Liver (tissue), 9 donors: Measurements from ENCODE around the gene CCL2. TPM values are rescaled to one million over a fixed set of nuclear protein-coding genes. Genes with fewer than 3 reads are reported as not detected.
"Not testable (repeated sequence)": the region's sequence is repeated elsewhere in the genome, so short reads cannot be mapped to it uniquely, and the experiment has no call there.

Experiments
- DNase-seq: peaks from one replicate; pipeline ENCODE4 v3.0.0-alpha.2; 2017; ENCODE audit warnings: low spot score
- H3K27ac ChIP-seq, 2 donors: one replicate each; pipeline ENCODE4 v1.7.0; 2013; ENCODE audit warnings: inconsistent platforms in 2 of 2, low read length in 2 of 2, control low read depth in 1 of 2, low read depth in 1 of 2, mild to moderate bottlenecking in 1 of 2
- H3K27me3 ChIP-seq, 4 donors: one replicate each; pipeline versions ENCODE4 v1.6.1 to v1.7.0; 2013; ENCODE audit warnings: low read length in 3 of 4, inconsistent platforms in 1 of 4, mild to moderate bottlenecking in 1 of 4, moderate library complexity in 1 of 4; ENCODE audit not compliant: control insufficient read depth in 4 of 4, insufficient read depth in 4 of 4
- H3K36me3 ChIP-seq, 4 donors: one replicate each; pipeline versions ENCODE4 v1.6.1 to v1.7.0; 2013; ENCODE audit warnings: low read length in 3 of 4, mild to moderate bottlenecking in 3 of 4, low read depth in 1 of 4, moderate library complexity in 1 of 4; ENCODE audit not compliant: control insufficient read depth in 4 of 4, insufficient read depth in 3 of 4
- H3K4me1 ChIP-seq, 4 donors: one replicate each; pipeline versions ENCODE4 v1.6.1 to v1.7.0; 2013; ENCODE audit warnings: low read length in 3 of 4, mild to moderate bottlenecking in 3 of 4, moderate library complexity in 1 of 4; ENCODE audit not compliant: control insufficient read depth in 4 of 4, insufficient read depth in 4 of 4
- H3K4me3 ChIP-seq, 3 donors: one replicate each; pipeline versions ENCODE4 v1.6.1 to v1.7.0; 2013; ENCODE audit warnings: low read length in 3 of 3, control low read depth in 1 of 3, low read depth in 1 of 3, mild to moderate bottlenecking in 1 of 3
- H3K9ac ChIP-seq, 2 donors: one replicate each; pipeline ENCODE4 v1.7.0; 2013; ENCODE audit warnings: low read length in 2 of 2, mild to moderate bottlenecking in 2 of 2, moderate library complexity in 2 of 2, control low read depth in 1 of 2, low read depth in 1 of 2
- H3K9me3 ChIP-seq, 4 donors: one replicate each; pipeline versions ENCODE4 v1.6.1 to v1.7.0; 2013; ENCODE audit warnings: low read length in 3 of 4; ENCODE audit not compliant: control insufficient read depth in 4 of 4
- EGR1 ChIP-seq, 2 donors: IDR thresholded peaks; 2 replicates each; pipeline ENCODE4 v1.6.1; 2016 to 2018; ENCODE audit warnings: antibody characterized with exemption in 2 of 2, low read depth in 2 of 2
- FOXA1 ChIP-seq: IDR thresholded peaks from 2 replicates; pipeline ENCODE4 v1.6.1; 2016; ENCODE audit warnings: antibody characterized with exemption
- FOXA2 ChIP-seq: IDR thresholded peaks from 2 replicates; pipeline ENCODE4 v1.6.1; 2016; ENCODE audit warnings: antibody characterized with exemption
- GABPA ChIP-seq, 2 donors: IDR thresholded peaks in 1 of 2; conservative IDR thresholded peaks in 1 of 2; 2 replicates each; pipeline ENCODE4 v1.6.1; 2016; ENCODE audit warnings: antibody characterized with exemption in 2 of 2, mild to moderate bottlenecking in 1 of 2, moderate library complexity in 1 of 2
- HNF4A ChIP-seq, 2 donors: conservative IDR thresholded peaks; 2 replicates each; pipeline ENCODE4 v1.6.1; 2016; ENCODE audit warnings: antibody characterized with exemption in 2 of 2, mild to moderate bottlenecking in 2 of 2
- HNF4G ChIP-seq: IDR thresholded peaks from 2 replicates; pipeline ENCODE4 v1.6.1; 2016; ENCODE audit warnings: antibody characterized with exemption
- JUND ChIP-seq, 2 donors: IDR thresholded peaks; 2 replicates each; pipeline ENCODE4 v1.6.1; 2016; ENCODE audit warnings: antibody characterized with exemption in 2 of 2
- NR2F2 ChIP-seq: IDR thresholded peaks from 2 replicates; pipeline ENCODE4 v1.6.1; 2016; ENCODE audit warnings: antibody characterized with exemption
- RAD21 ChIP-seq, 2 donors: IDR thresholded peaks; 2 replicates each; pipeline ENCODE4 v1.6.1; 2016; ENCODE audit warnings: antibody characterized with exemption in 2 of 2, mild to moderate bottlenecking in 2 of 2
- RXRA ChIP-seq, 2 donors: IDR thresholded peaks; 2 replicates each; pipeline ENCODE4 v1.6.1; 2017 to 2018; ENCODE audit warnings: antibody characterized with exemption in 2 of 2, mild to moderate bottlenecking in 1 of 2
- SP1 ChIP-seq: IDR thresholded peaks from 2 replicates; pipeline ENCODE4 v1.6.1; 2018; ENCODE audit warnings: antibody characterized with exemption, mild to moderate bottlenecking
- YY1 ChIP-seq: IDR thresholded peaks from 2 replicates; pipeline ENCODE4 v1.6.1; 2016; ENCODE audit warnings: antibody characterized with exemption, mild to moderate bottlenecking
- WGBS: extraction: QIAGEN DNeasy Blood & Tissue Kit; methylation state at CpG from one replicate; pipeline ENCODE4 v1.1.7; 2013; 5-methylcytosine and 5-hydroxymethylcytosine counted together
- polyA plus RNA-seq, 2 donors: library from polyadenylated mRNA; stranded (reverse) in 1 of 2; unstranded in 1 of 2; fragments of 200-250 nt in 1 of 2; fragments of >200 nt in 1 of 2; fragmentation: Nextera tagmentation in 1 of 2; extraction: Ambion mirVana in 1 of 2; gene quantifications; one replicate each; pipeline versions ENCODE4 v1.2.1 to v1.2.3, GENCODE V29; 2013 to 2015
- total RNA-seq, 2 donors: library from RNA; depleted of rRNA; stranded (reverse); fragments of >200 nt; gene quantifications; one replicate each; pipeline ENCODE4 v1.2.3, GENCODE V29; 2014
- TF ChIP-seq, protein P1 (sequence below): IDR thresholded peaks from 2 replicates; pipeline ENCODE4 v1.6.1; 2016; ENCODE audit warnings: antibody characterized with exemption
- TF ChIP-seq, protein P2 (sequence below): IDR thresholded peaks from 2 replicates; pipeline ENCODE4 v1.6.1; 2016; ENCODE audit warnings: antibody characterized with exemption
- TF ChIP-seq, protein P3 (sequence below): IDR thresholded peaks from 2 replicates; pipeline ENCODE4 v1.6.1; 2016; ENCODE audit warnings: antibody characterized with exemption, mild to moderate bottlenecking
- TF ChIP-seq, protein P4 (sequence below): IDR thresholded peaks from 2 replicates; pipeline ENCODE4 v1.6.1; 2016; ENCODE audit warnings: antibody characterized with exemption
- TF ChIP-seq, protein P5 (sequence below): fragments of 150-350 bp; IDR thresholded peaks from 2 replicates; pipeline ENCODE4 v1.5.1; 2017; ENCODE audit warnings: improper control_type of control experiment, low read depth, low read length; ENCODE audit not compliant: missing input control
- donor health status: healthy.
- donor health status: healthy.
- donor health status: healthy.
- donor health status: healthy.
- donor health status: healthy.

The CCL2 gene
- total and polyA plus RNA-seq, 4 donors: 3.5 to 8.9 (median 5.4) TPM

DNA sequence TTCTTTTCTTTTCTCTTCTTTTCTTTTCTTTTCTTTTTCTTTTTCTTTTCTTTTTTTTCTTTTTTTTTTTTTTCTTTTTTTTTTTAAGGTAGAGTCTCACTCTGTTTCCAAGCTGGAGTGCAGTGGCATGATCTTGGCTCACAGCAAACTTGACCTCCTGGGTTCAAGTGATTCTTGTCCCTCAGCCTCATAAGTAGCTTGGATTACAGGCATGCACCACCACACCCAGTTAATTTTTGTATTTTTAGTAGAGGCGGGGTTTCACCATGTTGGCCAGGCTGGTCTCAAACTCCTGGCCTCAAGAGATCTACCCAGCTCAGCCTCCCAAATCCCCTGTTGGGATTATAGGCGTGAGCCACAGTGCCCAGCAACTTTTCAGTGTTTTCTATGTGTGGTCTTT lies 27.8 kb upstream of the CCL2 start:
- not testable (repeated sequence) for H3K4me3 ChIP-seq, H3K27ac ChIP-seq, DNase-seq, H3K36me3 ChIP-seq, H3K9me3 ChIP-seq, H3K4me1 ChIP-seq, H3K9ac ChIP-seq, H3K27me3 ChIP-seq
- WGBS: 73% methylated on average over 2 of the region's 2 CpGs

DNA sequence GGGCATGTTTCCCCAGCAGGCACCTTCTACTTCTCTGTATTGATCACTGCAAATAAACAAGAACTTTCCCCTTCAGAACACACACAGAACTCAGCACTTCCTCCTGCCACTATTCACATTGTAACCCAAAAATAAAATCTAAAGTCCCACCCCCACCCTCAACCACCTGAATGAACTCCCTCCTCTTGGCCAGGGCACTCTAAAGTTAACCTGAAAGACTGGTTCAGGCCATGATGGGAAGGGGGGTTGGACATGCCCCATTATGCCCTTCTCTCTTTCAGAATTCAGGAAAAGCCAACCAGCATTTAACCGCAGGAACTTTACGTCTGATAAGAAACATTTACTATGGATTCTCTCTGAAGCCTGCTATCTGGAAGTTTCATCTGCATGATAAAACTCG lies 27.4 kb upstream of the CCL2 start:
- no peak overlapping the region for H3K4me3 ChIP-seq
- no peak for DNase-seq
- TF ChIP-seq FOXA1 (no peak), NR2F2 (no peak), HNF4G (no peak), JUND (IDR thresholded peaks at IDR 0.05) (no peak), HNF4A (conservative IDR thresholded peaks at IDR 0.05) (no peak), RXRA (IDR thresholded peaks at IDR 0.05) (no peak), RAD21 (IDR thresholded peaks at IDR 0.05) (no peak), FOXA2 (no peak), SP1 (no peak), GABPA (IDR thresholded peaks at IDR 0.05 in 1 of 2, conservative IDR thresholded peaks at IDR 0.05 in 1 of 2) (no peak)
- TF ChIP-seq, protein P1, sequence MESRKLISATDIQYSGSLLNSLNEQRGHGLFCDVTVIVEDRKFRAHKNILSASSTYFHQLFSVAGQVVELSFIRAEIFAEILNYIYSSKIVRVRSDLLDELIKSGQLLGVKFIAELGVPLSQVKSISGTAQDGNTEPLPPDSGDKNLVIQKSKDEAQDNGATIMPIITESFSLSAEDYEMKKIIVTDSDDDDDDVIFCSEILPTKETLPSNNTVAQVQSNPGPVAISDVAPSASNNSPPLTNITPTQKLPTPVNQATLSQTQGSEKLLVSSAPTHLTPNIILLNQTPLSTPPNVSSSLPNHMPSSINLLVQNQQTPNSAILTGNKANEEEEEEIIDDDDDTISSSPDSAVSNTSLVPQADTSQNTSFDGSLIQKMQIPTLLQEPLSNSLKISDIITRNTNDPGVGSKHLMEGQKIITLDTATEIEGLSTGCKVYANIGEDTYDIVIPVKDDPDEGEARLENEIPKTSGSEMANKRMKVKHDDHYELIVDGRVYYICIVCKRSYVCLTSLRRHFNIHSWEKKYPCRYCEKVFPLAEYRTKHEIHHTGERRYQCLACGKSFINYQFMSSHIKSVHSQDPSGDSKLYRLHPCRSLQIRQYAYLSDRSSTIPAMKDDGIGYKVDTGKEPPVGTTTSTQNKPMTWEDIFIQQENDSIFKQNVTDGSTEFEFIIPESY: no peak
- TF ChIP-seq, protein P2, sequence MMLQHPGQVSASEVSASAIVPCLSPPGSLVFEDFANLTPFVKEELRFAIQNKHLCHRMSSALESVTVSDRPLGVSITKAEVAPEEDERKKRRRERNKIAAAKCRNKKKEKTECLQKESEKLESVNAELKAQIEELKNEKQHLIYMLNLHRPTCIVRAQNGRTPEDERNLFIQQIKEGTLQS: no peak
- TF ChIP-seq, protein P3, sequence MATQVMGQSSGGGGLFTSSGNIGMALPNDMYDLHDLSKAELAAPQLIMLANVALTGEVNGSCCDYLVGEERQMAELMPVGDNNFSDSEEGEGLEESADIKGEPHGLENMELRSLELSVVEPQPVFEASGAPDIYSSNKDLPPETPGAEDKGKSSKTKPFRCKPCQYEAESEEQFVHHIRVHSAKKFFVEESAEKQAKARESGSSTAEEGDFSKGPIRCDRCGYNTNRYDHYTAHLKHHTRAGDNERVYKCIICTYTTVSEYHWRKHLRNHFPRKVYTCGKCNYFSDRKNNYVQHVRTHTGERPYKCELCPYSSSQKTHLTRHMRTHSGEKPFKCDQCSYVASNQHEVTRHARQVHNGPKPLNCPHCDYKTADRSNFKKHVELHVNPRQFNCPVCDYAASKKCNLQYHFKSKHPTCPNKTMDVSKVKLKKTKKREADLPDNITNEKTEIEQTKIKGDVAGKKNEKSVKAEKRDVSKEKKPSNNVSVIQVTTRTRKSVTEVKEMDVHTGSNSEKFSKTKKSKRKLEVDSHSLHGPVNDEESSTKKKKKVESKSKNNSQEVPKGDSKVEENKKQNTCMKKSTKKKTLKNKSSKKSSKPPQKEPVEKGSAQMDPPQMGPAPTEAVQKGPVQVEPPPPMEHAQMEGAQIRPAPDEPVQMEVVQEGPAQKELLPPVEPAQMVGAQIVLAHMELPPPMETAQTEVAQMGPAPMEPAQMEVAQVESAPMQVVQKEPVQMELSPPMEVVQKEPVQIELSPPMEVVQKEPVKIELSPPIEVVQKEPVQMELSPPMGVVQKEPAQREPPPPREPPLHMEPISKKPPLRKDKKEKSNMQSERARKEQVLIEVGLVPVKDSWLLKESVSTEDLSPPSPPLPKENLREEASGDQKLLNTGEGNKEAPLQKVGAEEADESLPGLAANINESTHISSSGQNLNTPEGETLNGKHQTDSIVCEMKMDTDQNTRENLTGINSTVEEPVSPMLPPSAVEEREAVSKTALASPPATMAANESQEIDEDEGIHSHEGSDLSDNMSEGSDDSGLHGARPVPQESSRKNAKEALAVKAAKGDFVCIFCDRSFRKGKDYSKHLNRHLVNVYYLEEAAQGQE: no peak
- TF ChIP-seq, protein P4, sequence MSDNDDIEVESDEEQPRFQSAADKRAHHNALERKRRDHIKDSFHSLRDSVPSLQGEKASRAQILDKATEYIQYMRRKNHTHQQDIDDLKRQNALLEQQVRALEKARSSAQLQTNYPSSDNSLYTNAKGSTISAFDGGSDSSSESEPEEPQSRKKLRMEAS: no peak
- H3K27me3 ChIP-seq: no peaks in the 10 kb centered on the region
- H3K9me3 ChIP-seq: peaks cover 0 to 9% (median 4%) of the 10 kb centered on the region in 4 donors
- no peak overlapping the region for H3K27ac ChIP-seq
- no peaks in the 10 kb centered on the region for H3K4me1 ChIP-seq
- no peak overlapping the region for H3K9ac ChIP-seq
- no peaks in the 10 kb centered on the region for H3K36me3 ChIP-seq
- 70% methylated on average over 3 of the region's 3 CpGs for WGBS

DNA sequence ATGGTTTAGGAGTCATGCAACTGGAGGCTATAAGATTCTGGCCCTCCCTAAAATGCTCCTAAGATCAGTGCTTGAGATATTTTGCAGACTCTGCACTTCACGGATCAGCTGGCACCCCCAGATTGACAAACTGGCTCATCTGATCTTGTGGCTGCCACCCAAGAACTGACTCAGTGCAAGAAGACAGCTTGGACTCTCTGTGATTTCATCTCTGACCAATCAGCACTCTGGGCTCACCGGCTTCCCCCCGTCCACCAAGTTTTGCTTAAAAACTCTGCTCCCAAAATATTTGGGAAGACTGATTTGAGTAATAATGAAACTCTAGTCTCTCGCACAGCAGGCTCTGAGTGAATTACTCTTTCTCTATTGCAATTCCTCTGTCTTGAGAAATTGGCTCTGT lies 26.3 kb upstream of the CCL2 start:
- Histone ChIP-seq H3K9me3 (peaks cover 0 to 9% (median 4%) of the 10 kb centered on the region in 4 donors), H3K36me3 (no peaks in the 10 kb centered on the region), H3K9ac (no peak overlapping the region), H3K27me3 (no peaks in the 10 kb centered on the region), H3K27ac (no peak overlapping the region), H3K4me3 (no peak overlapping the region), H3K4me1 (no peaks in the 10 kb centered on the region)
- TF ChIP-seq YY1: no peak
- TF ChIP-seq, protein P1: no peak
- no peak for TF ChIP-seq GABPA (IDR thresholded peaks at IDR 0.05 in 1 of 2, conservative IDR thresholded peaks at IDR 0.05 in 1 of 2)
- TF ChIP-seq, protein P4: no peak
- no peak for TF ChIP-seq EGR1 (IDR thresholded peaks at IDR 0.05; ENCODE audit: low read depth in 2 of 2)
- no peak for TF ChIP-seq NR2F2
- TF ChIP-seq, protein P5, sequence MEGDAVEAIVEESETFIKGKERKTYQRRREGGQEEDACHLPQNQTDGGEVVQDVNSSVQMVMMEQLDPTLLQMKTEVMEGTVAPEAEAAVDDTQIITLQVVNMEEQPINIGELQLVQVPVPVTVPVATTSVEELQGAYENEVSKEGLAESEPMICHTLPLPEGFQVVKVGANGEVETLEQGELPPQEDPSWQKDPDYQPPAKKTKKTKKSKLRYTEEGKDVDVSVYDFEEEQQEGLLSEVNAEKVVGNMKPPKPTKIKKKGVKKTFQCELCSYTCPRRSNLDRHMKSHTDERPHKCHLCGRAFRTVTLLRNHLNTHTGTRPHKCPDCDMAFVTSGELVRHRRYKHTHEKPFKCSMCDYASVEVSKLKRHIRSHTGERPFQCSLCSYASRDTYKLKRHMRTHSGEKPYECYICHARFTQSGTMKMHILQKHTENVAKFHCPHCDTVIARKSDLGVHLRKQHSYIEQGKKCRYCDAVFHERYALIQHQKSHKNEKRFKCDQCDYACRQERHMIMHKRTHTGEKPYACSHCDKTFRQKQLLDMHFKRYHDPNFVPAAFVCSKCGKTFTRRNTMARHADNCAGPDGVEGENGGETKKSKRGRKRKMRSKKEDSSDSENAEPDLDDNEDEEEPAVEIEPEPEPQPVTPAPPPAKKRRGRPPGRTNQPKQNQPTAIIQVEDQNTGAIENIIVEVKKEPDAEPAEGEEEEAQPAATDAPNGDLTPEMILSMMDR: no peak
- no peak for TF ChIP-seq RAD21 (IDR thresholded peaks at IDR 0.05)
- no peak for TF ChIP-seq RXRA (IDR thresholded peaks at IDR 0.05)
- TF ChIP-seq FOXA2: no peak
- TF ChIP-seq, protein P2: no peak
- no peak for TF ChIP-seq SP1
- TF ChIP-seq JUND (IDR thresholded peaks at IDR 0.05): no peak
- TF ChIP-seq HNF4A (conservative IDR thresholded peaks at IDR 0.05): no peak
- TF ChIP-seq HNF4G: no peak
- WGBS: 84% methylated on average over 4 of the region's 4 CpGs
- DNase-seq: no peak
